B cell (primary cell): Measurements from ENCODE around the gene FOXE1. TPM values are rescaled to one million over a fixed set of nuclear protein-coding genes. Genes with fewer than 3 reads are reported as not detected.

Experiments used
- ATAC-seq: fragments of 200-7000 bp; cut with Tn5 transposase; one replicate; pipeline ENCODE4 v1.10.0; 2021; ENCODE audit warnings: low read depth, mild to moderate bottlenecking, moderate number of reproducible peaks, moderate library complexity
- CTCF ChIA-PET: fragments of 350-600 bp; sonication (Branson Sonifier 250); formaldehyde crosslinking; loops from one replicate; lab custom pipeline; 2021; ENCODE audit warnings: antibody characterized with exemption, inconsistent platforms; lab: Charles Lee
- POLR2A ChIA-PET: fragments of 350-600 bp; sonication (Branson Sonifier 250); formaldehyde crosslinking; loops from one replicate; lab custom pipeline; 2021; ENCODE audit warnings: antibody characterized with exemption; lab: Charles Lee
- DNase-seq: peaks from one replicate; pipeline ENCODE4 v3.0.0; 2013
- H2AFZ ChIP-seq: 2 replicates; pipeline ENCODE4 v1.6.1; 2012; ENCODE audit warnings: mild to moderate bottlenecking, low read depth, low read length; ENCODE audit not compliant: insufficient read depth, poor library complexity, severe bottlenecking
- H3K27ac ChIP-seq, 2 donors: 1 replicate in 1 of 2; 2 replicates in 1 of 2; pipeline ENCODE4 v1.5.1; 2012 to 2013; ENCODE audit warnings: low read length in 2 of 2, mild to moderate bottlenecking in 2 of 2, moderate library complexity in 1 of 2
- H3K27me3 ChIP-seq, 4 experiments: fragments of 200-600 bp in 1 of 4; sonication (generic) in 1 of 4; replicated peaks in 1 of 4; 1 replicate in 2 of 4; 2 replicates in 2 of 4; pipeline versions ENCODE4 v1.6.1 to v1.7.0; 2013 to 2016; ENCODE audit warnings: low read length in 3 of 4, mild to moderate bottlenecking in 2 of 4, mixed read lengths in 1 of 4, moderate library complexity in 1 of 4; ENCODE audit not compliant: insufficient read depth in 4 of 4, control insufficient read depth in 3 of 4; ENCODE audit errors: control extremely low read depth in 1 of 4
- H3K36me3 ChIP-seq, 2 experiments: replicated peaks in 1 of 2; 1 replicate in 1 of 2; 2 replicates in 1 of 2; pipeline versions ENCODE4 v1.6.1 to v1.7.1; 2013; ENCODE audit warnings: low read length in 1 of 2; ENCODE audit not compliant: insufficient read depth in 2 of 2, control insufficient read depth in 1 of 2; ENCODE audit errors: control extremely low read depth in 1 of 2, extremely low read depth in 1 of 2
- H3K4me1 ChIP-seq, 2 donors: fragments of 200-600 bp in 1 of 2; sonication (generic) in 1 of 2; 1 replicate in 1 of 2; 2 replicates in 1 of 2; pipeline versions ENCODE4 v1.5.1 to v1.6.1; 2013 to 2017; ENCODE audit warnings: low read length in 2 of 2; ENCODE audit not compliant: control insufficient read depth in 2 of 2, insufficient read depth in 2 of 2
- H3K4me2 ChIP-seq: replicated peaks from 2 replicates; pipeline ENCODE3; 2012; ENCODE audit warnings: mild to moderate bottlenecking, low read depth, low read length; ENCODE audit not compliant: poor library complexity, severe bottlenecking
- H3K4me3 ChIP-seq, 5 experiments: fragments of 200-600 bp in 1 of 5; sonication (generic) in 1 of 5; 1 replicate in 3 of 5; 2 replicates in 2 of 5; pipeline versions ENCODE4 v1.5.1 to v1.7.0; 2011 to 2016; ENCODE audit warnings: low read length in 4 of 5, mild to moderate bottlenecking in 4 of 5, low read depth in 2 of 5, control low read depth in 1 of 5, moderate library complexity in 1 of 5; ENCODE audit not compliant: insufficient read depth in 1 of 5; ENCODE audit errors: control extremely low read depth in 1 of 5, extremely low read depth in 1 of 5
- H3K79me2 ChIP-seq: fragments of 200-600 bp; sonication (generic); one replicate; pipeline ENCODE4 v1.6.0; 2016; ENCODE audit warnings: low read length; ENCODE audit not compliant: control insufficient read depth, insufficient read depth
- H3K9ac ChIP-seq: fragments of 200-600 bp; sonication (generic); 2 replicates; pipeline ENCODE4 v1.6.1; 2017; ENCODE audit warnings: mild to moderate bottlenecking, low read length, moderate library complexity
- H3K9me3 ChIP-seq, 3 donors: one replicate each; pipeline versions ENCODE4 v1.6.1 to v1.7.1; 2013; ENCODE audit warnings: low read length in 2 of 3; ENCODE audit not compliant: control insufficient read depth in 2 of 3, insufficient read depth in 1 of 3; ENCODE audit errors: control extremely low read depth in 1 of 3
- H4K20me1 ChIP-seq: 2 replicates; pipeline ENCODE4 v1.6.0; 2012; ENCODE audit warnings: mild to moderate bottlenecking, low read length; ENCODE audit not compliant: insufficient read depth, control insufficient read depth, poor library complexity, severe bottlenecking
- H3K27ac Mint-ChIP-seq: one replicate; pipeline ENCODE4 v1.8.0; 2021; ENCODE audit warnings: mixed read lengths
- H3K27me3 Mint-ChIP-seq: one replicate; pipeline ENCODE4 v1.8.0; 2021; ENCODE audit warnings: mixed read lengths
- H3K4me1 Mint-ChIP-seq: one replicate; pipeline ENCODE4 v1.8.0; 2021; ENCODE audit warnings: mixed read lengths
- H3K4me3 Mint-ChIP-seq: one replicate; pipeline ENCODE4 v1.8.0; 2021; ENCODE audit warnings: mixed read lengths
- H3K9me3 Mint-ChIP-seq: one replicate; pipeline ENCODE4 v1.8.0; 2022; ENCODE audit warnings: mixed read lengths; ENCODE audit not compliant: insufficient read depth
- EZH2 ChIP-seq: IDR thresholded peaks from 2 replicates; pipeline ENCODE4 v1.6.1; 2012; ENCODE audit warnings: borderline replicate concordance, low read depth, mild to moderate bottlenecking, moderate library complexity, low read length; ENCODE audit not compliant: insufficient read depth, poor library complexity, severe bottlenecking
- WGBS: methylation state at CpG from one replicate; pipeline ENCODE4 v1.1.5; 2013; ENCODE audit warnings: missing lambda C conversion rate; ENCODE audit not compliant: insufficient coverage; 5-methylcytosine and 5-hydroxymethylcytosine counted together
- intact Hi-C: fragments of 100-400 bp; cut with micrococcal nuclease; formaldehyde crosslinking; loops from one replicate; pipeline ENCODE4 v1.10.0; 2022
- polyA plus RNA-seq: library from polyadenylated mRNA; depleted of rRNA; stranded (reverse); fragments of >200 nt; gene quantifications from 2 replicates; pipeline ENCODE4 v1.2.3, GENCODE V29; 2012
- total RNA-seq, 2 donors: library from RNA; stranded (reverse); fragments of 120-200 nt in 1 of 2; gene quantifications; 1 replicate in 1 of 2; 2 replicates in 1 of 2; pipeline versions ENCODE4 v1.2.3 to v1.2.4, GENCODE V29; 2013 to 2022
- TF ChIP-seq, protein P1 (sequence below): fragments of 200-600 bp; IDR thresholded peaks from one replicate; pipeline ENCODE4 v1.8.0; 2022; ENCODE audit warnings: antibody characterized with exemption, mild to moderate bottlenecking

FOXE1 gene
- total and polyA plus RNA-seq, 2 donors (not counting 1 experiment from before 2014, with no cell fraction given), result not detected

DNA sequence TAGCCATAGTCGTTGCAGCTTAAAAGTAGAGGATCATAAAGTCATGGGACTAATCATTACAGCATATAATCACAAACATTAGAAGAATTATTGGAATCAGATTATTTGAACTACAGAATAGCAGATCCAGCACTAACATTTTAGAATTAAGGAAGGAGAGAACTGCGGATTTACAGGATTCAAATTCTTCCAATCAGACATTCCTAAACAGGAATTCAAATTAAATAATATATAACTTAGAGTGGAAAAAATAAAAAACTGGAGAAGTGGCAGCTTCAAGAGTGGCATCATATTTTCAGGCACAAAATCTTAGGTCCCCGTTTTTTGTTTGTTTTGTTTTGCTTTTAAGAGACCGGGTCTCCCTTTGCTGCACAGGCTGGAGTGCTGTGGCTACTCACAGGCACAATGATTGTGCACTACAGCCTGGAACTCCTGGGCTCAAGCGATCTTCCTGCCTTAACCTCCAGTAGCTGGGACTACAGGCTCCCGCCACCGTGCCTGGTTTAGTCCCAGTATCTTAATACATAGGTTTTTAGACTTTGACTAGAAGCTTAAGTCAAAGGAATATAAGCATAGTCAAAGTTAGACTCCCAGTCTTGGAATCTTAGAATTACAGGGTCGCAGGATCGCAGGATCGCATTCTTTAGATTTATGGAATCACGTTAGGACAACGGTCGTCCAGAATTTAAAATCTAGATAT lies 2.1 kb upstream of the FOXE1 start:
- ChIA-PET CTCF (interaction anchor here (0.8 kb wide), 1 partner anchor 73 kb away, joined by 3 read pairs; no protein-coding TSS in a partner anchor), POLR2A (no interaction called here)
- peaks cover 0 to 91% (median 67%) of the 10 kb centered on the region in 4 experiments for H3K27me3 ChIP-seq
- 31% methylated on average over 5 of the region's 13 CpGs for WGBS
- Mint-ChIP-seq H3K27ac (no peak overlapping the region), H3K9me3 (no peaks in the 10 kb centered on the region), H3K4me1 (peaks cover 23% of the 10 kb centered on the region), H3K4me3 (no peak overlapping the region), H3K27me3 (peaks cover 63% of the 10 kb centered on the region)
- no peak overlapping the region for H2AFZ ChIP-seq
- no peak overlapping the region for H3K4me3 ChIP-seq
- no peak overlapping the region for H3K9ac ChIP-seq
- no peak overlapping the region for H3K27ac ChIP-seq
- intact Hi-C loops, result loop anchor here (5.0 kb wide), 1 partner anchor 71 kb away; the partner anchor contains the start of gene TRMO
- H3K4me1 ChIP-seq, result peaks cover 40 to 44% of the 10 kb centered on the region in 2 donors
- no peaks in the 10 kb centered on the region for H4K20me1 ChIP-seq
- no peaks in the 10 kb centered on the region for H3K79me2 ChIP-seq
- H3K4me2 ChIP-seq, result no peak overlapping the region
- TF ChIP-seq, protein P1, sequence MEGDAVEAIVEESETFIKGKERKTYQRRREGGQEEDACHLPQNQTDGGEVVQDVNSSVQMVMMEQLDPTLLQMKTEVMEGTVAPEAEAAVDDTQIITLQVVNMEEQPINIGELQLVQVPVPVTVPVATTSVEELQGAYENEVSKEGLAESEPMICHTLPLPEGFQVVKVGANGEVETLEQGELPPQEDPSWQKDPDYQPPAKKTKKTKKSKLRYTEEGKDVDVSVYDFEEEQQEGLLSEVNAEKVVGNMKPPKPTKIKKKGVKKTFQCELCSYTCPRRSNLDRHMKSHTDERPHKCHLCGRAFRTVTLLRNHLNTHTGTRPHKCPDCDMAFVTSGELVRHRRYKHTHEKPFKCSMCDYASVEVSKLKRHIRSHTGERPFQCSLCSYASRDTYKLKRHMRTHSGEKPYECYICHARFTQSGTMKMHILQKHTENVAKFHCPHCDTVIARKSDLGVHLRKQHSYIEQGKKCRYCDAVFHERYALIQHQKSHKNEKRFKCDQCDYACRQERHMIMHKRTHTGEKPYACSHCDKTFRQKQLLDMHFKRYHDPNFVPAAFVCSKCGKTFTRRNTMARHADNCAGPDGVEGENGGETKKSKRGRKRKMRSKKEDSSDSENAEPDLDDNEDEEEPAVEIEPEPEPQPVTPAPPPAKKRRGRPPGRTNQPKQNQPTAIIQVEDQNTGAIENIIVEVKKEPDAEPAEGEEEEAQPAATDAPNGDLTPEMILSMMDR, result no peak
- TF ChIP-seq EZH2, result no peak
- peaks cover 2 to 65% (median 12%) of the 10 kb centered on the region in 3 donors for H3K9me3 ChIP-seq
- peak; percentile 48 for DNase-seq
- no peak for ATAC-seq
- H3K36me3 ChIP-seq, result no peaks in the 10 kb centered on the region

DNA sequence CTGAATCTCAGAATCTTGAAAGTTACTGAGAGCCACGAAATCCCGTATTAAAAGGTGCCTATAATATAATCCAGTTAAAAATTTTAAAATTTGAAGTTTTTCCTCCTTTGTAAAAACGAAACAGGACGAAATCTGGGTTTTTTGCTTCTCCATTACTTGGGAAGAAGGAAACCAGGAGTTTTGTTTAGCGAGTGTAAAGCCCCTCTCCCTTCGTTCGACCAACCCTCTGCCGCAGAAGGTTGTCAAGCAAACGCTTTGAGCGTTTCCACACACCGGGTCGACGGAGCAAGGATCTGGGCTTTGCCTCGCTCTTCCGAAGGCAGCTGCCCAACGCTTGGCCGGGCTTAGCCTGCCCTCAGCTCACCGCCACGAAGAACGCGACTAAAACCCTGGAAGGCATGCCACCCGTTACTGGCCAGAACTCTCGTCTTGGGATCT lies 1.6 kb upstream of the FOXE1 start:
- Histone ChIP-seq H3K36me3 (no peaks in the 10 kb centered on the region), H3K9ac (no peak overlapping the region), H3K4me2 (no peak overlapping the region), H3K27ac (no peak overlapping the region), H3K9me3 (peaks cover 2 to 67% (median 14%) of the 10 kb centered on the region in 3 donors), H3K4me1 (peaks cover 40 to 46% of the 10 kb centered on the region in 2 donors), H4K20me1 (no peaks in the 10 kb centered on the region), H3K79me2 (no peaks in the 10 kb centered on the region), H3K27me3 (peaks cover 0 to 91% (median 69%) of the 10 kb centered on the region in 4 experiments), H2AFZ (no peak overlapping the region), H3K4me3 (no peak overlapping the region)
- WGBS, result 13% methylated on average over 16 of the region's 23 CpGs
- ChIA-PET POLR2A (no interaction called here), CTCF (interaction anchor here (0.8 kb wide), 1 partner anchor 72 kb away, joined by 3 read pairs; no protein-coding TSS in a partner anchor)
- Mint-ChIP-seq H3K4me3 (peak overlapping the region; percentile 34), H3K27ac (no peak overlapping the region), H3K27me3 (peaks cover 63% of the 10 kb centered on the region), H3K9me3 (no peaks in the 10 kb centered on the region), H3K4me1 (peaks cover 23% of the 10 kb centered on the region)
- intact Hi-C loops, result loop anchor here (5.0 kb wide), 1 partner anchor 71 kb away; the partner anchor contains the start of gene TRMO
- no peak for ATAC-seq
- peak; percentile 48 for DNase-seq
- TF ChIP-seq EZH2, result no peak
- TF ChIP-seq, protein P1, result no peak
